Endometrium (tissue), 2 donors: ENCODE results near the gene SLC12A3.
A peak's percentile ranks its signal among the peaks of the same experiment; 100 is the strongest.

Source experiments
- FAIRE-seq: peaks from 2 replicates; lab custom pipeline; 2012; peaks lifted over from hg19 to GRCh38; lab: Jason Lieb, UNC
- donor health status: control.
- donor health status: control.

SLC12A3 gene

DNA sequence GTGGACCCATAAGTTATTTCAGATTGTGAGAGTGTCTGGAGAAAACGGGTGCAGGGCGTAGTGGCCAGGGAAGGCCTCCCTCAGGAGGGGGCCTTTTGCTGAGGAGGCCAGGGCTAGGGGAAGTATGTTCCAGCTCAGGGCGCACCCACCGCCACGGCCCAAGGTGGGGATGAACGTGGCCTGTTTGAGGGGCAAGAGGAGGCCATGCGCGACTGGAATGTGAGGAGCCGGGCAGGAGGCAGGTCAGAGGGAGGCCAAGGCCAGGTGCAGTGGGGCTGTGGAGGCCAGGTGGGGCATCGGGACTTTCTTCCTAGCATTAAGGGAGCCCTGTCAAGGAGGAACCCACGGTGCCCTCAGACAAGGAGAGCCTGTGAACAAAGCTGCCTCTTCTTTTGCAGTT lies 26.7 kb downstream of the SLC12A3 start:
- no peak for FAIRE-seq

DNA sequence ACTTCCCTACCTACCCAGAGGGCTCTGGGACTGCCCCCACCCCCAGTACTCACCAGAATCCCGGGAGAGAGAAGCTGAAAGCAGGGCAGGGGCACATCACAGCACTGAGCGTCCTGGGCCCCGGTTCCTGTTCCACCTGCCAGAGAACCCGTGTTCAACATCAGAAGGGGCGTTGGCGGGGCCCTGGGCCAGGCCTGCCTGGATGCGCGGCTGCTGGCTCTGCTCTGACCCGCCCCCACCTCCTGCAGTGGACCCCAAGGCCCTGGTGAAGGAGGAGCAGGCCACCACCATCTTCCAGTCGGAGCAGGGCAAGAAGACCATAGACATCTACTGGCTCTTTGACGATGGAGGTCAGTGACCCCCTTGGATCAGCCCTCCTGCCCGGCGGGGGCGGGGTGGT lies 27.7 kb downstream of the SLC12A3 start:
- FAIRE-seq: no peak

DNA sequence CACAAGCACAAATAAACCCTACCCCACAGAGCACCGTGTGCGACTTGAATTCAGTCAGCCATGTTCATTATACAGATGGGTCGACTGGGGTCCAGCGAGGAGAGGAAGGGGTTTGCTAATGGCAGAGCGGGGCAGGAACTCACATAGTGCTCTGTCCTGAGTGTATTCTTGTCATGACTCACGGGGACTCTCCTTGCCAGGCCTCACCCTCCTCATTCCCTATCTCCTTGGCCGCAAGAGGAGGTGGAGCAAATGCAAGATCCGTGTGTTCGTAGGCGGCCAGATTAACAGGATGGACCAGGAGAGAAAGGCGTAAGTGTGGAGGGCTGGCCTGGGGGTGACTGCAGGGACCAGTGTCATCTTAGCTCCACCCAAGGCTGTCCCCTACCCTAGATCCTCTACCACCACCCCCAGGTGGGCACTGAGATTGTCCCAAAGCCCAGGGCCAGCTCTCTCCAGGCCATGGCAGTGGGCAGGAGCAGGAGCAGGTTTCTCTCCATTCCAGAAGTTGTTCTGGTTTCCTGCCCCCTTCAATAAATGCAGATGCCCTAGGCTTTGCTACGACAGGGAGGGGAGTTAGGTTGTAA lies 29.4 kb downstream of the SLC12A3 start:
- no peak for FAIRE-seq

DNA sequence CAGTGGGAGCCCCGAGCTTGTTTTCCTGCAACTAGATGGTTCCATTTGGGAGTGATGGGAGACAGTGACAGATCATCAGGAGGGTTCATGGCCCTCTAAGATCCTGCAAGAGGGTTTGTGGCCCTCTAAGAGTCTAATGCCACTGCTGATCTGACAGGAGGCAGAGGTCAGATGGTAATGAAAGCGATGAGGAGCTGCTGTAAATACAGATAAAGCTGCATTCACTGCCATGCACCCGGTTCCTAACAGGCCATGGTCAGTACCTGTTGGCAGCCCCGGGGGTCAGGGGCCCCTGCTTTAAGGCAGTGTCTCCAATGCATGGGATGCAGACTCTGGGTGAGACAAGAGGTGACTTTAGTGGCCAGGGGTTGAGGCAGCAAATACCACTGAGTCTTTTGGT lies 30.8 kb downstream of the SLC12A3 start:
- FAIRE-seq: no peak

DNA sequence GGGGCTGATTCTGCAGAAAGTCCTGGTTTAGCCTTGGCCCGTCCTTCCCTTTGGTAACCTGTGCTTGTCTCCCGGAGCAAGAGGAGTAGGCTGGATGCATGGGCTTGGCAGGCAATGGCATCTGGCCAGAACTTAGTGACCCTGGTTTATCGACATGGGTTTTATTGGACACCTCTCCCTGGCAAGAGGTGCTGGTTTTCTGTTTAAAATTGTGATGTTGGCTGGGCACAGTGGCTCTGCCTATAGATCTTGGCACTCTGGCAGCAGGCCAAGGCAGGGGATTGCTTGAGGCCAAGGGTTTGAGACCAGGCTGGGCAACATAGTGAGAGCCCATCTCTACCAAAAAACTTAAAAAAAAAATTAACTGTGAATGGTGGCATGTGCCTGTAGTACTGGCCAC lies 31.2 kb downstream of the SLC12A3 start:
- no peak for FAIRE-seq

DNA sequence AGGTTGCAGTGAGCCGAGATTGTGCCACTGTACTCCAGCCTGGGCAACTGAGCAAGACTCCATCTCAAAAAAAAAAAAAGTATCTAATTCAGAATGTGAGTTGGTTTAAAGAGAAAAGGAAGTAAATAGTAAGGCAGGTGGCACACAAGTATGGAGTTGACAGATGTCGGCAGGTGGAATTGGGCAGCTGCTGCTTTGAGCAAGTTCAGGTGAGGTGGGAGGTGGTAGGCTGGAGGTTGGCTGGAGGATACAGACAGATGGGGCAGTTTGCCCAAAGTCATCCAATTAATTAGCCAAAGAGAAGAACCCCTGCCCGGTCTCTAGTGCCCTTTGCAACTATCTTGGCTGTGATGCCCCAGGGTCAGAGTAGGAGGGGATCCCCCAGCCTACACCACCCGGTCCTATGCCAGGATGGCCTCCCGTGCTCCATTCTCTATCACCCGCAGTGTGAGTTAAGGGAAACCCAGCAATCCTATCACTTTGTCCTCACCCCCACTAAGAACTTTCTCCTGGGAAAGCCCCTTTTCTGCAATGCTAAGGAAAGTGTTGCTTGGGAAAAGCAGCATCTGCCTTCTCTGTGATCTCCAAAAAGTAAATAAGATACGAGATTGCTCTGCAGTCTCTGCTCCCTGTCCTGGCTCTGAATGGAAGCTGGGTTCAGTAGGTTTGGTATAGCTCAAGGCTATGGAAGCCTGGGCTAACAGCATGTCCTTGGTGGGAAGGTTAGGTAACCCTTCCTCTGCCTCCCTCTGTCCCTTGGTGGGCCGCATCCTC lies 32.2 kb downstream of the SLC12A3 start:
- no peak for FAIRE-seq

DNA sequence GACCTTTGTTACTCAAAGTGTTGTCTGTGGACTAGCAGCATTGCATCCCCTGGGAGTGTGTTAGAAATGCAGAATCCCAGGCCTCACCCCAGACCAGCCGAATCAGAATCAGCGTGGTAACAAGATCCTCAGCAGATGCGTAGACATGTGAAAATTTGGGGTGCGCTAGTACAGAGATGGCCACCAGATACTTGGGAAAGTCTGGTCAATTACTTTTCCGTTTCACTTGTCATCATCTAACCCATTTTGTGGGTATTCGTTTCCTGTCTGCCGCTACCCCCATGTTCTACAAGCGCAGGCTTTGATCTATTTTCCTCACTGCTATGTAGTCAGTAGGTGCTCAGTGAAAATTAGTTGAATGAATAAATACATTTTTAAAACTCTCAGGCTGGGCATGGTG lies 33.8 kb downstream of the SLC12A3 start:
- no peak for FAIRE-seq

DNA sequence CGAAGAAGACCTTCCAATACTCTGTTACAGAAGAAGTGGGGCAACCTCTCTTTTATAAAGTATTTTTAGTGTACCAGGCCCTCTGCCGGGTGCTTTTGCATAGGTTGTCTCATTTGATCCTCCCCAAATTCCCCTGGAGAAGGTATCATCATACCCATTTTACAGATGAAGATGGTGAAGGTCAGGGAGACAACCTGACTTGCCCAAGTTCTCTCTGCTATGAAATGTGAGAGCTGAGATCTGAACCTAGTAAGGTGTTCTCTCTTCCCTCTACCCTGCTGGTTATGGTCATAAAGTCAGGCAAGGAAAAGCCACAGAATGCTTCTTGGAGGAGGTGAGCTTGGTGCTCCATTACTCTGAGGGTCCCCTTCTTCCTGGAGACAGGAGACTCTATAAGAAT lies 38.9 kb downstream of the SLC12A3 start:
- no peak for FAIRE-seq

DNA sequence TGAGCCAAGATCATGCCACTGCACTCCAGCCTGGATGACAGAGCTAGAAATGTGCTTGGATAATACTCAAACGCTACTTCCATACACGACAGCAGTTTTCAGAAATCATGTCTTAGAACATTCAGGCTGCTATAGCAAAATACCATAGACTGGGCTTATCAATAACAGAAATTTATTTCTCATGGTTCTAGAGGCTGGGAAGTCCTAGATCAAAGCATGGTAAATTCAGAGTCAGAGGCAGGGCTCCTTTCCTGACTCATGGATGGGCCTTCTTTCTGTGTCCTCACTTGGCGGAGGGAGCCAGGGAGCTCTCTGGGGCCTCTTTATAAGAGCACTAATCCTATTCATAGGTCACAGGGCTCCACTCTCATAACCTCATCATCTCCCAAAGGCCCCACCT lies 42.4 kb downstream of the SLC12A3 start:
- no peak for FAIRE-seq

DNA sequence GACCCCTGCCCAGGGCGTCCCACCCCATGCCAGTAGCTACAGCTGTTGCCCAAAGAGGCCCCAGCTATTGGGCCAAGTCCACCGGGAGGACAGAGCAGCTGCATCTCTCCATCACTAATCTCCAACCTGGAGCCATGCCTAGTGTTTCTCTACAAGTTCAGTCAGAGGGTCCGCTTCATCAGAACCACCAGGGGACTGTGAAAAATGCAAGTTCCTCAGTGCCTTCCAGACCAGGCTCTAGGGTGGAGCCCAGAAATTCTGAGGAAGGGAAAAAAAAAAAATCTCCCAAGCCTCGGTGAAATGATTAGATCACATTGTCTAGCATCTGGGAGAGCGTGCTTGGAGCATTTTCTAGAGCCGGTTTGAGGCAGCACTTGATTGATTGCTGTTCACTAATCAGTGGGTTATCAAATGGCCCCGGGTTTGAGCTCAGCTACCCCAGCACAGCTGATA lies 44.5 kb downstream of the SLC12A3 start:
- FAIRE-seq: no peak

DNA sequence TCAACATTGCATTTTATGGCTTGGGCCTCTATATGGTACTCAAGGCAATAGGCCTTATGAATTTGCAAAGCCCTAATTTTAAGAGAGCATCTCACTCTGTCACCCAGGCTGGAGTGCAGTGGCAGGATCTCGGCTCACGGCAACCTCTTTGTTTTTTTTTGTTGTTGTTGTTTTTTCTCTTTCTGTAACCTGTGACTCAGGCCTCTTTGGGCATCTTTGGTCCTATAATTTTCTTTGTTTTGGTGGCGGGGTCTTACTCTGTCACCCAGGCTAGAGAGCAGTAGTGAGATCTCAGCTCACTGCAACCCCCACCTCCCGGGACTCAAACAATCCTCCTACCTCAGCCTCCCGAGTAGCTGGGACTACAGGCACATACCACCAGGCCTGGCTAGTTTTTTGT lies 45.1 kb downstream of the SLC12A3 start:
- FAIRE-seq: no peak

DNA sequence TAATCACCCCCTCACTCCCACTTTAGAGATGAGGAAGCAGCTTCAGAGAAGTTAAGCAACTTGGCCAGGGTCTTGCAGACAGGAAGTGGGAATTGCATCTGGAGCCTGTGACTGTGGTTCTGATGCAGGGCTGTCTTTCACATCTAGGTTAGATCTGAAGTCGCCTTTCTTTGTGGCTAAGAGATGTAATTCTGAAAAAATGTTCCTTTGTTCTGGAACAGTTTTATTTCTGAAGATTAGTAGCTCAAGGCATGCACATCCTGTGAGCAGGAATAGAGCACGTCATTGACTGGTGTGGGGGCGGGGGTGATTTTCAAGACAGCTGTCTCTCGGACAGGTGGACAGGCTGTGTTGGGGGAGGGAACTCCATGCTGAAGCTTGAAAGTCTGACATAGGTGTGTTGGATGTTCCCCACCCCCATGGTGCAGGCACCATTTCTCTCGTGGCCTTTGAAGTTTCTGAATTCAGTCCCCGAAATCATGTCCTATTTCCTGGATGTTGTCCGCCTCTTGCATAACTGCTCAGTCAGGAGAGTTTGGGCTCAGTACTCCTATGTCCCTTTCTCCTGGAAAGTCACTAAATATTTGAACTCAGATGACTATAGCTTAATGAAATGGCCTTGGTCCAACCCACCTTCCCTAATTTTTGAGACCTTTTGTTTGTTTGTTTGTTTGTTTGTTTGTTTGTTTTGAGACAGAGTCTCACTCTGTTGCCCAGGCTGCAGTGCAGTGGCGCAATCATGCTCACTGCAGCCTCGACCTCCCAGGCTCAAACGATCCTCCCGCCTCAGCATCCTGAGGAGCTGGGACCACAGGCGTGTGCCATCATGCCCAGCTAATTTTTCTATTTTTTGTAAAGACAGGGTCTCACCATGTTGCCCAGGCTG lies 45.9 kb downstream of the SLC12A3 start:
- FAIRE-seq: no peak

DNA sequence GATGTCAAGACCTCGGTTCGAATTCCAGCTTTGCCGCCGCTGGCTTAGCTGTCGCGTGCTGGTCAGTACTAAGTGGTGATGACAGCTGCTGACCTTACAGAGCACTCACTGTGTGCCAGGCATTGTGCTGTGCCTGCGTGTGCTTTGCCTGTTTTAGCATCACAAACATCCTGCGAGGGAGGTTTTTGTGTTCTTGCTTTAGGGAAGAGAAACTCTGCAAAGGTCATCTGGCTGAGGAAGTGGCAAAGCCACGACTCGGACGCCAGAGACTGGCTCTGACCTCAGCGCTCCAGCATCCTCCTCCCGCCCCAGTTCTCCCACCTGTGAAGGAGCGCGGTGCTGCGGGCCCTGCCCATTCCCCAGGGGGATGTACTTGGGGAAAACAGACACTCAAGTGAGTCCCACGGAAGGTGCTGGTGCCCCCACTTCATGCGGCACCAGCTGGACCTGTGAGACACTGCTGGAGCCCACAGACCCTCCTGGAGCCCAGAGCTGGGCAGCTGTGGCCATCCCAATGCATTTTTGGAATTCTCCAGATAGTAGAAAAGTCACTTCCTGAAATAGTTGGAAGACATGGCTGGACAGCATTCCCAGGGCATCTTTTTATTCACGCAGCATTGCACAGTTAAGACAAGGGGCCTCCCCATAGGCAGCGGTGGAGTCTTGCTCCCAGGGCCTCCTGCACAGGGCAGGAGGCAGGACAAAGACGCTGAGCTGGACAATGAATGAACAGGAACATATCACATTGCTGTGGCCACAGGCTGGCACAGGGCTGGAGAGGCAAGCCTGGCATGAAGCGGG lies 47.0 kb downstream of the SLC12A3 start:
- FAIRE-seq: no peak

DNA sequence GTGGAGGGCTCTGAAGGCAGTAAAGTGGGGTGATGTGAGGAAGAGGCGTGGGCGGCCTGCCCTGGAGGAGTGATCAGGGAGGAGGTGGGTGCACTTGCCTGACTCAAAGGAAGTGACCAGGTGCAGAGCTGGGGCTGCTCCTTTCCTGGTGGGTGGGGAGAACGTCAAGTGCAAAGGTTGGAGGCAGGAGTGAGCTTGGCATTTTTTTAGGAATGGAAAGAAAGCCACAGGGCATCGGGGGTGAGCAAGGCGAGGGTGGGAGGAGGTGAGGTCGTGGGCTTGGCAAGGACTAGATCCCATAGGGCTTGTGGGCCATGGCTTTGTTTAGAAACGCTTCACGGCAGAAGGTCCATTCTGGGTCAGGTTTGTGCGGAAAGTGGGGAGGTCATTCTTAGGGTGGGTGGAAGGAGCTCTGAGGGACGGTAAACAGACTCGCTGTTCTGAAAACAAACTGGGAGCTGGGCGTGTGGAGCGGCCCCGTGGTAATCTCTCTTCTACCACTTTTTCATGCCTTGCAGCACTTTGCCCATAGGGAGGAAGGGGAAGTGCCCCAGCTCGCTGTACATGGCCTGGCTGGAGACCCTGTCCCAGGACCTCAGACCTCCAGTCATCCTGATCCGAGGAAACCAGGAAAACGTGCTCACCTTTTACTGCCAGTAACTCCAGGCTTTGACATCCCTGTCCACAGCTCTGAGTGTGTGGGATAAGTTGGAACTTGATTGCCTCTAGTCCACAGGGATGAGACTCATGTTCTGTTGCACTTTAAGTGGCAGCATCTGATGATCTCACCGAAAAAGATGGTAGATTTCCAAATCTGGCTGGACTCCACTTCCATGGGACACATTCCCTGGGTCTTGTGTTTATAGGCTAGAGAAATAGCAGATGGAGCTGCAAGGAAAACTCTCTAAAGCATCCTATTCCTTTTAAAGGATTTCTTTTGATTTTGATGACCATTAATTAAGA lies 48.0 kb downstream of the SLC12A3 start:
- FAIRE-seq: no peak

DNA sequence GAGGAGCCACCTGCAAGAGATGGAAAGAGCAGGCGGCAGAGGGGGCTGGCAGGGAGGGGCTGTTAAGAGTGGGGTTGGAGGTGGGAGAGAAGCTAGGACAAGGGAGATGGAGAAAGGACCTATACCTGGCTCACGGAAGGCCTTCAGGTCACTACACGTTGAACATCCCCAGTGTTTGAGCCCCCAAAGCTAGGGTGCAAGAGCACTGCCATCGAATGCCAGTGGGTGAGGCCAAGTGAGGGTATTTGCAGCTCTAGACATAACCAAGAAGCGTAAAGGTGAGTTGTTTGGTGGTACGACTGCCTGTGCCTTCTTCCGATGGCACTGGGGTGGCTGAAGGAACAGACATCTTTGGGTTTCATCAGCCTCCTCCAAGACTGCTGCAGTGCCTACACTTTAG lies 49.9 kb downstream of the SLC12A3 start:
- no peak for FAIRE-seq

DNA sequence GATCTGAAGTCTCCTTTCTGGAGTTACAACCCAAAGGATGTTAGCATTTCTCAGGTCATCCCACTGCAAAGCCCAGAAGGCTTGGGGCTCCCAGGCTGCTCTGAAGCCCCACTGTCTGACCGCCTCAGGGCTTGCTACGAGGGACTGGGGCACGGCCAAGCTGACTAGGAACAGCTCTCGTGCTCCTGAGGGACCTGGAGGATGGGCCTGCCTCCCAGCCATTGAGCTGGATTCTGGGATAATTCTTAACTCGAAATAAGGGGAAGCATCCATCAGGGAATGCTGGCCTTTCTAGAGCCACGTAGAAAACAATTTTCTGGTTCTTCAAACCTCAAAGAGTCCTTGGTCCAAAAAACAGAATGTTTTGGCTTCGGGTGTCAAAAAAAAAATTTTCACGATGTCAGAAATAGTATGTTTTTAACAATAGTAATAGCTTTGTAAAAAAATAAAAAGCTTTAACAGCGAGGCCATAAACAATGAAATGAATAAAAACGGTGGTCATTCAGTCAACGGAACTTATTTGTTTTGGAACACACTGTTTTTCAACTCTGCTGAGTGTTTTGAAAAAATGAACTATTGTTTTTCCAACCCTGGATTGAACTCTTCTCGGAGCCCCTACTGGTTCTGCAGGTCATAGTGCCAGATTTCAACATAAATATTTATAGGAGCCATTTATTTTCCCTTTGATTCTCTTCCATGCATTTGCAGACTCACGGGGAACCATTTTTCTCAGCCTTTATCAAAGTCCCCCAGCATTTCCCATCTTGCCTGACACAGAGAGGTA lies 50.5 kb downstream of the SLC12A3 start:
- FAIRE-seq: peak; percentile 97

DNA sequence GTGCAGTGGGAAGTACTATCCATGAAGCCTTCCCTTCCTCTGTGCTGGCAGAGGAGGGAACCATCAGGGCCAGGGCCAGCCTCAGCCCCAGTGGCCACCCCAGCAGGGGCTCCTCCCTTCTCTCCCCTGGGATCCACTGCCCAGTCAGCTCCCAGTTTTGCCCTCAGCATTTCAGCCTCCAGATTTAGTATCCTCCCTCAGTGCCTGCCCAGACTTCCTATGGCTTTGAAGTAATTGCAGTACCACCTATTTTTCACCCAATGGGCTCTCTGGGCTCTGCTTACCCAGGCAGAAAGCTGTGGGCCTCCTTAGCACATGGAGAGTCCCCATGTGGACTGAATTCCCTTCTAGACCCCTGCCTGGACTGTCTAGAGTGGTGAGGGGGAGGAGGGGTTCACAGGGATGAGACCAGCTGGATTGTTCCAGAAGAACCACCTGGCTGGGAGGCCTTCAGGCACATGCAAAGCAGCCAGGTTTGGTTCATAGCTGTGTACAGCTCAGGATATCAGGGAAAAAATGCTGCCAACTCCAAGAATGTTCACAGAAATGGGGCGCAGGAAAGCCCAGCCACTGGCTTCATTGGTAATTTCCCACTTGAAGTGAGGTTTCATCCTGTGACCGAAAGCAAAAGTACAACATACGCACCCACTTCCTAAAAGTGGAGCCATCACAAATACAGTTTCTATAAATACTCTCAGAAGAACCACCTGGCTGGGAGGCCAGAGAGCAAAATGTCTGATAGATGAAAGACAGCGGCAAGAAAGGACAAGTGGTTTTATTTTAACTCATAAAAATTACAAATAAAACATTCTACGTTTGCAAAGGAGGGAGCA lies 51.8 kb downstream of the SLC12A3 start:
- no peak for FAIRE-seq

DNA sequence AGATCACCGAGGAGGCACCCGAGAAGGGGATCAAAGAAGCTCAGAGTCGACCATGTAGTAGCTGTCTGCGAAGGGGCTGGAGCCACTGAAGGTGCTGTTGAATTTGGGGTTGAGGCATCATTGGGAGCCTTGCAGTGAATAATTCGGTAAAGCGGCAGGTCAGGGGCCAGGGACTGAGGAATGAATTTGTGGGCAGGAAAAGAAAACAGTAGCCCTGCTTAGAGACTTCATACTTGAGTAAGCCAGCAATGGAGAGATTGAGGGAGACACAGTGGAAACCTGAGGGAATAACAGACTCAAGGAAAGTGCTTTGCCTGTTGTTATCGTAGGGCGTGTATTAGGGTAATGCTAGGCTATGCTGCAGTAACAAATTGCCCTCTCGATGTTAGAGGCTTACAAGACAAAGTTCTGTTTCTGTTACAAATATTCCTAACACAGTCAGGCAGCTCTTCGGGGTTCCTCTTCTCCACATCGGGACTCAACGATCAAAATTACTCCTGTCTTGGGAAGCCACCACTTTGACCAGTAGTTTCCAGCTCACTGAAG lies 53.5 kb downstream of the SLC12A3 start:
- no peak for FAIRE-seq
